Prostate gland (tissue), 2 donors: Measurements from ENCODE around the gene ZNF226. TPM values are rescaled to one million over a fixed set of nuclear protein-coding genes. Genes with fewer than 3 reads are reported as not detected.
"Not testable (repeated sequence)": the region's sequence is repeated elsewhere in the genome, so short reads cannot be mapped to it uniquely, and the experiment has no call there.

Source experiments
- DNase-seq: peaks from one replicate; pipeline ENCODE4 v3.0.0-alpha.2; 2019; ENCODE audit warnings: low spot score
- H3K27ac ChIP-seq, 2 donors: fragments of 200-600 bp; sonication (generic); 2 replicates each; pipeline ENCODE4 v1.5.1; 2017 to 2019
- H3K27me3 ChIP-seq: fragments of 200-600 bp; sonication (generic); replicated peaks from 2 replicates; pipeline ENCODE4 v1.5.1; 2019; ENCODE audit not compliant: insufficient read depth
- H3K36me3 ChIP-seq, 2 donors: fragments of 200-600 bp; sonication (generic); 1 replicate in 1 of 2; 2 replicates in 1 of 2; pipeline versions ENCODE4 v1.5.1 to v1.8.1; 2017 to 2019
- H3K4me1 ChIP-seq: fragments of 200-600 bp; sonication (generic); replicated peaks from 2 replicates; pipeline ENCODE4 v1.5.1; 2019
- H3K4me3 ChIP-seq, 2 donors: fragments of 200-600 bp; sonication (generic); 2 replicates each; pipeline ENCODE4 v1.5.1; 2017 to 2019
- H3K9me3 ChIP-seq: fragments of 200-600 bp; sonication (generic); 2 replicates; pipeline ENCODE4 v1.5.1; 2017
- POLR2A ChIP-seq: fragments of 450-650 bp; IDR thresholded peaks from one replicate; pipeline ENCODE4 v1.6.1; 2016; ENCODE audit warnings: antibody characterized with exemption, mild to moderate bottlenecking
- POLR2AphosphoS5 ChIP-seq: sonication (generic); formaldehyde crosslinking; IDR thresholded peaks from one replicate; pipeline ENCODE4 v1.6.1; 2017; ENCODE audit warnings: antibody characterized with exemption
- WGBS: methylation state at CpG from one replicate; pipeline ENCODE4 v1.1.5; 2018; 5-methylcytosine and 5-hydroxymethylcytosine counted together
- intact Hi-C: fragments of 100-400 bp; cut with DNase I; formaldehyde crosslinking; loops from one replicate; pipeline ENCODE4 v1.14.2; 2022
- total RNA-seq, 2 donors: library from RNA; depleted of rRNA; stranded (reverse); fragments of >200 nt; gene quantifications; one replicate each; pipeline ENCODE4 v1.1.0, GENCODE V29; 2016
- TF ChIP-seq, protein P1 (sequence below), 4 experiments: fragments of 200-600 bp in 2 of 4; fragments of 450-650 bp in 2 of 4; sonication (generic) in 2 of 4; IDR thresholded peaks; 1 replicate in 3 of 4; 2 replicates in 1 of 4; pipeline ENCODE4 v1.5.1; 2016 to 2019; ENCODE audit warnings: antibody characterized with exemption in 4 of 4, mild to moderate bottlenecking in 2 of 4, moderate library complexity in 2 of 4

Gene ZNF226
- total RNA-seq, 2 donors from 2014 or later = 35.9 to 48.4 TPM

DNA sequence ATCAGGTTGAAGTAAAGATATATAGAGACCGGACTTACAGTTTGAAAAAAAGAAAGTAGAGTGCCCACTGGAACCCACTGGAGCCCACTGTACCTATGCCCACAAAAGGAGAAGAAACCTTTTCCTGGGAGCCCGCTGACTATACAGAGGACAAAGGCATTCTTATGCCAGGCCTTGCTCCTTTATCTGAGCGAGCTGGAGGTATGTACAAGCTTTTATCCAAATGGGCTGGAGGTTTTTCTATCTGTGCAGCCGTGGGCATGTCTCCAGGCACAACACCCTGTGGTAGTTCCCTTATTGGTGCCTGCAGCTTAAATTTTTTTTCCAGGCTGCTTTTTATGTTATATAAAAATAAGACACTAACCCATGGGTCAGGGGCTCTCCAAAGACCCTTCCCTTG lies 15.1 kb upstream of the ZNF226 start:
- 94% methylated on average over 4 of the region's 4 CpGs for WGBS
- Histone ChIP-seq H3K27me3 (no peaks in the 10 kb centered on the region), H3K9me3 (no peaks in the 10 kb centered on the region), H3K4me3 (no peak overlapping the region), H3K36me3 (peaks cover 10 to 32% of the 10 kb centered on the region in 2 donors), H3K27ac (no peak overlapping the region), H3K4me1 (no peaks in the 10 kb centered on the region)
- TF ChIP-seq POLR2A (no peak), POLR2AphosphoS5 (no peak)
- TF ChIP-seq, protein P1, sequence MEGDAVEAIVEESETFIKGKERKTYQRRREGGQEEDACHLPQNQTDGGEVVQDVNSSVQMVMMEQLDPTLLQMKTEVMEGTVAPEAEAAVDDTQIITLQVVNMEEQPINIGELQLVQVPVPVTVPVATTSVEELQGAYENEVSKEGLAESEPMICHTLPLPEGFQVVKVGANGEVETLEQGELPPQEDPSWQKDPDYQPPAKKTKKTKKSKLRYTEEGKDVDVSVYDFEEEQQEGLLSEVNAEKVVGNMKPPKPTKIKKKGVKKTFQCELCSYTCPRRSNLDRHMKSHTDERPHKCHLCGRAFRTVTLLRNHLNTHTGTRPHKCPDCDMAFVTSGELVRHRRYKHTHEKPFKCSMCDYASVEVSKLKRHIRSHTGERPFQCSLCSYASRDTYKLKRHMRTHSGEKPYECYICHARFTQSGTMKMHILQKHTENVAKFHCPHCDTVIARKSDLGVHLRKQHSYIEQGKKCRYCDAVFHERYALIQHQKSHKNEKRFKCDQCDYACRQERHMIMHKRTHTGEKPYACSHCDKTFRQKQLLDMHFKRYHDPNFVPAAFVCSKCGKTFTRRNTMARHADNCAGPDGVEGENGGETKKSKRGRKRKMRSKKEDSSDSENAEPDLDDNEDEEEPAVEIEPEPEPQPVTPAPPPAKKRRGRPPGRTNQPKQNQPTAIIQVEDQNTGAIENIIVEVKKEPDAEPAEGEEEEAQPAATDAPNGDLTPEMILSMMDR (IDR thresholded peaks at IDR 0.05) = no peak
- intact Hi-C loops = no loop called here
- DNase-seq = no peak

DNA sequence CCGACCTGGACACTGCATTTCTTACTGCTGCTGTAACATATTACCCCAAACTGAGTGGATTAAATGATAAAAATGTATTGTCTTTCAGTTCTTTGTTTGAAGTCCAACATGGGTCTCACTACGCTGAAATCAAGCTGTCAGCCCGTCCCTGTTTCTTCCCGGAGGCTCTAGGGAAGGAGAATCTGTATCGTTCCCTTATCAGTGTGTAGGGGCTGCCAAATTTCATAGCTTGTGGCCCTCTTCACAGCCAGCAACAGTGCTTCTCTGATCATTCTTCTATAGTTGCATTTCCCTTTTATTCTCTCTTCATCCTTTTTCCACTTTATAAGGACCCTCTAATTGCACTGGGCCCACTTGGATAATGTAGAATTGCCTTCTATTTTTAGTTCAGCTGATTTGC lies 13.4 kb upstream of the ZNF226 start:
- H3K36me3 ChIP-seq = peaks cover 14 to 38% of the 10 kb centered on the region in 2 donors
- intact Hi-C loops = no loop called here
- peaks cover 2% of the 10 kb centered on the region for H3K9me3 ChIP-seq
- H3K4me1 ChIP-seq = no peaks in the 10 kb centered on the region
- no peaks in the 10 kb centered on the region for H3K27me3 ChIP-seq
- TF ChIP-seq POLR2AphosphoS5 (no peak), POLR2A (no peak)
- TF ChIP-seq, protein P1 (IDR thresholded peaks at IDR 0.05) = no peak
- H3K27ac ChIP-seq = no peak overlapping the region
- no peak for DNase-seq
- H3K4me3 ChIP-seq = no peak overlapping the region
- 96% methylated on average over 5 of the region's 5 CpGs for WGBS

DNA sequence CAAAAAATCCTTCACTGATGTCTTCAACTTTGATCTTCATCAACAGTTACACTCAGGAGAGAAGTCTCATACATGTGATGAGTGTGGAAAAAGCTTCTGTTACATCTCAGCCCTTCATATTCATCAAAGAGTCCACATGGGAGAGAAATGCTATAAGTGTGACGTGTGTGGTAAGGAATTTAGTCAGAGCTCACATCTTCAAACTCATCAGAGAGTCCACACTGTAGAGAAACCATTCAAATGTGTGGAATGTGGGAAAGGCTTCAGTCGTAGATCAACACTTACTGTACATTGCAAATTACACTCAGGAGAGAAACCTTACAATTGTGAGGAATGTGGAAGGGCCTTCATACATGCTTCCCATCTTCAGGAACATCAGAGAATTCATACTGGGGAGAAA lies 8.4 kb upstream of the ZNF226 start:
- TF ChIP-seq, protein P1 (IDR thresholded peaks at IDR 0.05) = no peak
- Histone ChIP-seq H3K9me3 (peaks cover 4% of the 10 kb centered on the region), H3K27ac (no peak overlapping the region), H3K27me3 (no peaks in the 10 kb centered on the region), H3K36me3 (peaks cover 15 to 22% of the 10 kb centered on the region in 2 donors), H3K4me3 (no peak overlapping the region), H3K4me1 (no peaks in the 10 kb centered on the region)
- intact Hi-C loops = no loop called here
- 93% methylated on average over 2 of the region's 2 CpGs for WGBS
- no peak for DNase-seq

DNA sequence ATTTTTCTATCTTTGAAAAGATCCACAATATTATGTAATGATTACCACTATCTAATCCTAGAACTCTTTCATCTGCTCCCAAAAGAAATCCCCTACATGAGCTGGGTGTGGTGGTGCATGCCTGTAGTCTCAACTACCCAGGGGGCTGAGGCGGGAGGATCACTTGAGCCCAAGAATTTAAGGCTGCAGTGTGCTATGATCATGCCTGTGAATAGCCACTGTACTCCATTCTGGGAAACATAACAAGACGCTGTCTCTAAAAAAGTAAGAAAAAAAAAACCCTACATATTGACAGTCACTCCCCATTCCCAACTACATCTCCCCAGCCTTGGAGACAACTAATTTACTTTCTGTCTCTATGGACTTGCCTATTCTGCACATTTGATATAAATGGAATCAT lies 1.1 kb upstream of the ZNF226 start:
- 90% methylated on average over 2 of the region's 2 CpGs for WGBS
- no peaks in the 10 kb centered on the region for H3K27me3 ChIP-seq
- no peak for TF ChIP-seq POLR2AphosphoS5
- DNase-seq = no peak
- H3K4me1 ChIP-seq = peaks cover 6% of the 10 kb centered on the region
- H3K4me3 ChIP-seq = no peak overlapping the region
- intact Hi-C loops = loop anchor here (2.0 kb wide), 1 partner anchor 49 kb away; the partner anchor contains the start of gene ZNF227
- peaks cover 0 to 3% of the 10 kb centered on the region in 2 donors for H3K36me3 ChIP-seq
- H3K27ac ChIP-seq = no peak overlapping the region
- H3K9me3 ChIP-seq = no peaks in the 10 kb centered on the region

DNA sequence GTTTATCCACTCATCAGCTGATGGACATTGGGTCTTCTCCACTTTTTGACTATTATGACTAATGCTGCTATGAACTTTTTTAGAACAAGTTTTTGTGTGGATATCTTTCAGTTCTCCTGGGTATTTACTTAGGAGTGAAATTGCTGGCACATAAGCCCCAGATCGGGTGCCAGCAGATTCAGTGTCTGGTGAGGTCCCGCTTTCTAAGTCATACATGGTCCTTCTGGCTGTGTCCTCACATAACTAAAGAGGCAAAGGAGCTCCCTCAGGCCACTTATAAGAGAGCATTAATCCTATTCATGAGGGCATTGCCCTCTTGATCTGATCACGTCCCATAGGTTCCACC lies 600 bp upstream of the ZNF226 start:
- TF ChIP-seq POLR2AphosphoS5 (no peak), POLR2A (no peak)
- TF ChIP-seq, protein P1 (IDR thresholded peaks at IDR 0.05) = no peak
- Histone ChIP-seq H3K4me1 (peaks cover 6% of the 10 kb centered on the region), H3K27ac (peak overlapping the region; percentile 80 to 88), H3K36me3 (peaks cover 2 to 3% of the 10 kb centered on the region in 2 donors), H3K9me3 (no peaks in the 10 kb centered on the region), H3K27me3 (no peaks in the 10 kb centered on the region), H3K4me3 (peak overlapping the region; percentile 71 to 84)
- WGBS = 80% methylated on average over 3 of the region's 3 CpGs
- DNase-seq = no peak
- intact Hi-C loops = loop anchor here (2.0 kb wide), 1 partner anchor 49 kb away; the partner anchor contains the start of gene ZNF227

DNA sequence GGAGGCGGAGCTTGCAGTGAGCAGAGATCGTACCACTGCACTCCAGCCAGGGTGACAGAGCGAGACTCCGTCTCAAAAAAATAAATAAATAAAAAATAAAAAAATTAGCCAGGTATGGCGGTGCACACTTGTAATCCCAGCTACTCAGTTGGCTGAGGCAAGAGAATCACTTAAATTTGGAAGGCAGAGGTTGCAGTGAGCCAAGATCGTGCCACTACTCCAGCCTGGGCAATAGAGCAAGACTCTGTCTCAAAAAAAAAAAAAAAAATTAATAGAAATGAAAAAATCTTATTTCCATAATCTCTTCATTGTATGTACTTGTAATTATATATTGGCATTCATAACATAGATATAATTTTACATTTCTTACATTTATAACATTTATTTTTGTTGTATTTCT lies 5.8 kb downstream of the ZNF226 start:
- H3K9me3 ChIP-seq, H3K27ac ChIP-seq, H3K4me3 ChIP-seq, intact Hi-C loops, DNase-seq, H3K27me3 ChIP-seq, H3K4me1 ChIP-seq: not testable (repeated sequence)
- WGBS = 97% methylated on average over 6 of the region's 6 CpGs
- H3K36me3 ChIP-seq = peaks cover 29 to 59% of the 10 kb centered on the region in 2 donors
